ENCODE data around the gene AKT2.

- TF ChIP-seq MAX (IDR thresholded peaks at IDR 0.05): no peak
- TF ChIP-seq RAD21 (IDR thresholded peaks at IDR 0.05; ENCODE audit: low read depth): no peak
- no peak for TF ChIP-seq TAF1 (IDR thresholded peaks at IDR 0.05; ENCODE audit: low read depth)
- TF ChIP-seq YY1 (IDR thresholded peaks at IDR 0.05; ENCODE audit: low read depth): no peak
- no peak for TF ChIP-seq TEAD4 (IDR thresholded peaks at IDR 0.05)
Measured at GRCh38 chr19:40273469-40274360, 11.4 kb downstream of the AKT2 start.

All from Ishikawa (cell line).